ENCODE measurements around the gene MAPK8IP3. TPM values are rescaled to one million over a fixed set of nuclear protein-coding genes. Genes with fewer than 3 reads are reported as not detected.
A peak's percentile ranks its signal among the peaks of the same experiment; 100 is the strongest.

MAPK8IP3 gene
- total RNA-seq, 1 donor from 2014 or later = 201 TPM

DNA sequence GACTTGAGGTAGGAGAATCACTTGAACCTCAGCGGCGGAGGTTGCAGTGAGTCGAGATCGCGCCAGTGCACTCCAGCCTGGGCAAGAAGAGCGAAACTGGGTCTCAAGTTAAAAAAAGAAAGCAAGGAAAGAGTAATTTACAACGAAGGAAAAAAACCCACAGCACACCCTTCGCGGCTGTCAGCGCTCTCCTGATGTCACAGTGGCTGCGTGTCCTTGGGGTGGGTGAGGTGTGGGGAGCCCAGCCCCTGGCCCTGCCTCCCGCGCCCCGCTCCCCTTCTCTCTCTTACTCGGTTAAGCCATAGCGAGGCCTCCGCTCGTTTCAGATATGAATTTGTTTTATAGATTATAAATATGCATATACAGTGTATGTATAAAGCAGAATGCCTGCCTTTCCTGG lies 28.7 kb upstream of the MAPK8IP3 start:
- Mint-ChIP-seq H3K4me1 (peaks cover 29% of the 10 kb centered on the region), H3K27me3 (no peaks in the 10 kb centered on the region), H3K4me3 (no peak overlapping the region), H3K36me3 (ENCODE audit: low read depth) (peaks cover 52% of the 10 kb centered on the region), H3K27ac (peak overlapping the region; percentile 59), H3K9me3 (no peaks in the 10 kb centered on the region)
- intact Hi-C loops (cut with micrococcal nuclease) = no loop called here
- TF ChIP-seq, protein P1, sequence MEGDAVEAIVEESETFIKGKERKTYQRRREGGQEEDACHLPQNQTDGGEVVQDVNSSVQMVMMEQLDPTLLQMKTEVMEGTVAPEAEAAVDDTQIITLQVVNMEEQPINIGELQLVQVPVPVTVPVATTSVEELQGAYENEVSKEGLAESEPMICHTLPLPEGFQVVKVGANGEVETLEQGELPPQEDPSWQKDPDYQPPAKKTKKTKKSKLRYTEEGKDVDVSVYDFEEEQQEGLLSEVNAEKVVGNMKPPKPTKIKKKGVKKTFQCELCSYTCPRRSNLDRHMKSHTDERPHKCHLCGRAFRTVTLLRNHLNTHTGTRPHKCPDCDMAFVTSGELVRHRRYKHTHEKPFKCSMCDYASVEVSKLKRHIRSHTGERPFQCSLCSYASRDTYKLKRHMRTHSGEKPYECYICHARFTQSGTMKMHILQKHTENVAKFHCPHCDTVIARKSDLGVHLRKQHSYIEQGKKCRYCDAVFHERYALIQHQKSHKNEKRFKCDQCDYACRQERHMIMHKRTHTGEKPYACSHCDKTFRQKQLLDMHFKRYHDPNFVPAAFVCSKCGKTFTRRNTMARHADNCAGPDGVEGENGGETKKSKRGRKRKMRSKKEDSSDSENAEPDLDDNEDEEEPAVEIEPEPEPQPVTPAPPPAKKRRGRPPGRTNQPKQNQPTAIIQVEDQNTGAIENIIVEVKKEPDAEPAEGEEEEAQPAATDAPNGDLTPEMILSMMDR (IDR thresholded peaks at IDR 0.05) = no peak
- DNase-seq (no peak), ATAC-seq (ENCODE audit: low read depth) (no peak)
- CTCF ChIA-PET = interaction anchor here (1.9 to 3.4 kb wide), 2 partner anchors 28 to 30 kb away, joined by 5 to 16 read pairs; partner anchors contain the start of gene MAPK8IP3
- POLR2A ChIA-PET = interaction anchor here (0.7 to 2.7 kb wide), 20 partner anchors 20 to 1150 kb away, joined by 3 to 49 read pairs (median 5); partner anchors contain the start of genes CRAMP1, IFT140, MAPK8IP3 and NME3

DNA sequence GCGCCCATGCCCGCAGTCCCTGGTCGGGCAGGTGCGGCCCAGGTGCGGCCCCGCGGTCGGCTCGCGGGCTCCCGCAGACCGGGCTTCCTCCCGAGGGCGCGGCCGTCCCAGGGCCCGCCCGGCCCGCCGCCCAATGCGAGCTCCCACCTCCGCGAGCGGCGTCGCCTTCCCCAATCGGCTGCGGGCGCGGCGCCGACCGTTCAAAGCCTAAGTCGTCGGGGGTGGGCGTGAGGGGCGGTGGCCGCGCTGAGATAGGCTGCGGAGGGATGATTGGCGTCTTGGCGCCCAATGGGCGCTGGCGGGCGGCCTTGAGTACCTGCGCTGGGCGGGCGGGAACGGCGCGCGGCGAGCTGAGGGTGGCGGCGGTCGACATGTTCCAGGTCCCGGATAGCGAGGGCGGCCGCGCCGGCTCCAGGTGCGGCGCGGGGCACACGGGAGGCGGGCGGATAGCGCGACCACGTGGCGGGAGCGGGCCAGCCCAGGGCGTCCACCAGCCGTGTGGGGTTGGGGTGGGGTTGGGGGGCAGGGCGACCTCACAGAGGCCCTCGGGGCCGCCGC lies 28.0 kb upstream of the MAPK8IP3 start, which contains the start of gene JPT2:
Gene JPT2, plus strand, starts transcription at position 338 of the 558 bp plus-strand sequence. Its CDS starts 34 bp downstream, at position 372.
- peaks cover 29% of the 10 kb centered on the region for H3K4me1 Mint-ChIP-seq
- no peaks in the 10 kb centered on the region for H3K27me3 Mint-ChIP-seq
- H3K27ac Mint-ChIP-seq = peak within 1 kb of the TSS; percentile 76
- peaks cover 45% of the 10 kb centered on the region for H3K36me3 Mint-ChIP-seq (ENCODE audit: low read depth)
- intact Hi-C loops (cut with micrococcal nuclease) = loop anchor here (1.0 kb wide), 3 partner anchors 28 to 66 kb away; partner anchors contain the start of genes CRAMP1, IFT140 and MAPK8IP3
- DNase-seq (peak; percentile 92), ATAC-seq (ENCODE audit: low read depth) (peak; percentile 96)
- TF ChIP-seq, protein P1 (IDR thresholded peaks at IDR 0.05) = no peak
- H3K4me3 Mint-ChIP-seq = peak within 1 kb of the TSS; percentile 89
- ChIA-PET CTCF (interaction anchor here (0.8 to 3.4 kb wide), 4 partner anchors 28 to 314 kb away, joined by 3 to 16 read pairs (median 4); partner anchors contain the start of gene MAPK8IP3), POLR2A (interaction anchor here (0.6 to 2.7 kb wide), 25 partner anchors 21 to 1278 kb away, joined by 3 to 49 read pairs (median 5); partner anchors contain the start of genes CRAMP1, EME2, IFT140 and MAPK8IP3)
- no peaks in the 10 kb centered on the region for H3K9me3 Mint-ChIP-seq

DNA sequence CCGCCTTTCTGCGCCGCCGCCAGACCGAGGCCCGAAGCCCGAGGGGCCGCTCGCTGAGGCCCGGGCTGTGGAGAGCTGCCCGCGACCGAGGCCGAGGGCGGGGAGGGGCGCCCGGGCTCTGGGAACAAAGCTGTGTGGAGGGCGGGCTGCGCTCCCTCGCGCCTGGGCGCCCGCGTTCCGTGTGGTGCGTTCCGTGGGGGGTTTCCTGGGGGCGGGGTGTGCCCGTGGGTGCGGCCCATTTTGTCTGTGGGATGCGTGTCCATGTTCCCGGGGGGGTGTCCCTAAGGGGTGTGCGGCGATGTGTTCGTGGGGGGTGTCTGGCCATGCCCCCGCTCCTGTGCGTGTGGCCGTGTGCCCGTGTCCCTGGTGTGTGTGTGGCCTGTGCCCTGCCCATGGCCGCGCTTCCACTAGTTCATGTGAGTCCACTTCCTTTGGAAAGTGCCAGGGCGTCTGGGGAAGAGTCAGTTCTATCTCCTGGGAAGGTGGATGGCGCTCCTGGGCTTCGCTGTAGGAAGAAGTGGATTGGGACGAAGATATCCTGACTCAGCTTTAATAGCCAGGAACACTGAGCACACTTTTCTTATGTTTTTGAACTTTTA lies 27.4 kb upstream of the MAPK8IP3 start:
- POLR2A ChIA-PET = interaction anchor here (0.7 to 2.7 kb wide), 20 partner anchors 22 to 697 kb away, joined by 3 to 49 read pairs (median 6); partner anchors contain the start of genes CRAMP1, EME2, IFT140 and MAPK8IP3
- H3K4me3 Mint-ChIP-seq = peak overlapping the region; percentile 89

DNA sequence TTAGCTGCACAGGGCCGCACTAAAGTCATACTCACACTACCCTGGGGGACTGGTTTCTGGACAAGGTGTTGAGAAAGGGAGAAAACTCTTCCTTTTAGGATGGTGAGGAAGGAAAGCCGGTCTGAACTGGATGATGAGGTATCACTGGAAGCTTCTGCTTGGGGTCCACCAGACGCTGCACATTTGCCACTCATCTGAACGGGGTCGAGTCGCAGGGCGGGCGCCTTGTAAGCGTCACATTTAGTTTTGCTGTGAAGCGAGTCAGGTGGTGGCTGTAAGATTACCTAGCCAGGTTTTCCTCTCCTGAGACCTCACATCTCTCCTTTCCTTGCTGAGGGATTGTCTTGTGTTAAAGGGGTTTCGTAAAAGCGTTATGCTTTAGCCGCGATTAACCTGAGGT lies 25.6 kb upstream of the MAPK8IP3 start:
- H3K4me1 Mint-ChIP-seq = peaks cover 29% of the 10 kb centered on the region
- H3K27me3 Mint-ChIP-seq = no peaks in the 10 kb centered on the region
- ATAC-seq (ENCODE audit: low read depth) (no peak), DNase-seq (no peak)
- POLR2A ChIA-PET = no interaction called here
- H3K4me3 Mint-ChIP-seq = peak overlapping the region; percentile 15
- no peaks in the 10 kb centered on the region for H3K9me3 Mint-ChIP-seq
- TF ChIP-seq, protein P1 (IDR thresholded peaks at IDR 0.05) = no peak
- CTCF ChIA-PET = no interaction called here
- peaks cover 37% of the 10 kb centered on the region for H3K36me3 Mint-ChIP-seq (ENCODE audit: low read depth)
- intact Hi-C loops (cut with micrococcal nuclease) = no loop called here
- no peak overlapping the region for H3K27ac Mint-ChIP-seq

More for the DNA sequence above, 27.4 kb upstream of the MAPK8IP3 start:
- Mint-ChIP-seq H3K9me3 (no peaks in the 10 kb centered on the region), H3K36me3 (ENCODE audit: low read depth) (peaks cover 43% of the 10 kb centered on the region), H3K27me3 (no peaks in the 10 kb centered on the region), H3K27ac (peak overlapping the region; percentile 76), H3K4me1 (peaks cover 29% of the 10 kb centered on the region)
- intact Hi-C loops (cut with micrococcal nuclease) = loop anchor here (1.0 kb wide), 3 partner anchors 28 to 66 kb away; partner anchors contain the start of genes CRAMP1, IFT140 and MAPK8IP3
- TF ChIP-seq, protein P1 (IDR thresholded peaks at IDR 0.05) = no peak
- peak; percentile 50 for DNase-seq
- CTCF ChIA-PET = interaction anchor here (0.8 to 3.4 kb wide), 4 partner anchors 27 to 315 kb away, joined by 3 to 16 read pairs (median 4); partner anchors contain the start of gene MAPK8IP3
- peak; percentile 12 for ATAC-seq (ENCODE audit: low read depth)

DNA sequence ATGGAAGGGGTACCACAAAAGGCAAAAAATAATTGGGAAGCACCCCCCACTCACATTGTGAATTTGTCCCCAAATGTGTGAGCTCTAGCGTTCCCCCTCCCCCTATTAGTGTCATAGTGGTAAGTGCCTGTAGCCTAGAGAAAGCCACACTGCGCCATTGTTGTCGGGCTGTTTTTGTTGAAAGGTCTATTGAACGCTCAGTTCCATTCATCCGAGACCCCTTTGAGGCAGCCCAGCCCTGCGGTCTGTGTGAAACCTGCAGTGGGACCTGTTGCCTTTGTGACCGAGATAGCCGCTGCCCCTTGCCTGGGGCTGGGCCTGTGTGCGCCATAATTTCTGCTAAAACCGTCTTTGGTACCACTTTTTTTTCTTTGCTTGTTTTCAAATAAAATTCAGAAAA lies 25.0 kb upstream of the MAPK8IP3 start:
- TF ChIP-seq, protein P1 (IDR thresholded peaks at IDR 0.05) = no peak
- no peak overlapping the region for H3K4me3 Mint-ChIP-seq
- ChIA-PET CTCF (interaction anchor here (1.5 kb wide), 1 partner anchor 25 kb away, joined by 3 read pairs; the partner anchor contains the start of gene MAPK8IP3), POLR2A (no interaction called here)
- no peaks in the 10 kb centered on the region for H3K27me3 Mint-ChIP-seq
- intact Hi-C loops (cut with micrococcal nuclease) = no loop called here
- peaks cover 39% of the 10 kb centered on the region for H3K36me3 Mint-ChIP-seq (ENCODE audit: low read depth)
- ATAC-seq (ENCODE audit: low read depth) (no peak), DNase-seq (no peak)
- peaks cover 29% of the 10 kb centered on the region for H3K4me1 Mint-ChIP-seq
- no peaks in the 10 kb centered on the region for H3K9me3 Mint-ChIP-seq
- H3K27ac Mint-ChIP-seq = no peak overlapping the region

Data from activated B cell treated with CpG ODN at 0.5 μM for 24 hours (primary cell).